ENCODE measurements around the gene IFT25. TPM values are rescaled to one million over a fixed set of nuclear protein-coding genes. Genes with fewer than 3 reads are reported as not detected.

IFT25 gene
- total and polyA plus RNA-seq, 2 of the 13 experiments (the other 11 are each of a cell fraction or from before 2014, with no cell fraction given) = 19.7 to 48.0 TPM

DNA sequence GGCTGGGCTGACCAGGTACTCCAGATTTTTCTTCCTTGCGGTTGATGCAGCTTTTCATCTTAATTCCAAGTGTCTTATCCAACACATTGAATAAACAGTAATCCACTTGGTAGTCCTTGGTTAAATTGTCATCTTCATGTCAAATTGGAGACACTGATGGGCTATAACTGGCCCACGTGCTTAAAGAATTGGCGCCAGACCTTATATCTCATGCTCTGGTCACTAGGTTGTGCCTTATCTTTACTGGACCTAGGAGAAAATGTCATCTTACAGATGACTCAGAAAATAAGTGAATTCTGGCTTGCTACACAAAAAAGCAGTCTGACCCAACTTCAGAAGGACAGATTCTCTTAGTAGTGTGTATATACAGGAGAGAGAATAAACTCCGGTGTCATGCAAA lies 16.9 kb upstream of the IFT25 start (continued):
- TF ChIP-seq, protein P1, sequence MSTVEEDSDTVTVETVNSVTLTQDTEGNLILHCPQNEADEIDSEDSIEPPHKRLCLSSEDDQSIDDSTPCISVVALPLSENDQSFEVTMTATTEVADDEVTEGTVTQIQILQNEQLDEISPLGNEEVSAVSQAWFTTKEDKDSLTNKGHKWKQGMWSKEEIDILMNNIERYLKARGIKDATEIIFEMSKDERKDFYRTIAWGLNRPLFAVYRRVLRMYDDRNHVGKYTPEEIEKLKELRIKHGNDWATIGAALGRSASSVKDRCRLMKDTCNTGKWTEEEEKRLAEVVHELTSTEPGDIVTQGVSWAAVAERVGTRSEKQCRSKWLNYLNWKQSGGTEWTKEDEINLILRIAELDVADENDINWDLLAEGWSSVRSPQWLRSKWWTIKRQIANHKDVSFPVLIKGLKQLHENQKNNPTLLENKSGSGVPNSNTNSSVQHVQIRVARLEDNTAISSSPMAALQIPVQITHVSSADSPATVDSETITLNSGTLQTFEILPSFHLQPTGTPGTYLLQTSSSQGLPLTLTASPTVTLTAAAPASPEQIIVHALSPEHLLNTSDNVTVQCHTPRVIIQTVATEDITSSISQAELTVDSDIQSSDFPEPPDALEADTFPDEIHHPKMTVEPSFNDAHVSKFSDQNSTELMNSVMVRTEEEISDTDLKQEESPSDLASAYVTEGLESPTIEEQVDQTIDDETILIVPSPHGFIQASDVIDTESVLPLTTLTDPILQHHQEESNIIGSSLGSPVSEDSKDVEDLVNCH (CRISPR knock-in tag; IDR thresholded peaks at IDR 0.05) = no peak
- TF ChIP-seq, protein P2, sequence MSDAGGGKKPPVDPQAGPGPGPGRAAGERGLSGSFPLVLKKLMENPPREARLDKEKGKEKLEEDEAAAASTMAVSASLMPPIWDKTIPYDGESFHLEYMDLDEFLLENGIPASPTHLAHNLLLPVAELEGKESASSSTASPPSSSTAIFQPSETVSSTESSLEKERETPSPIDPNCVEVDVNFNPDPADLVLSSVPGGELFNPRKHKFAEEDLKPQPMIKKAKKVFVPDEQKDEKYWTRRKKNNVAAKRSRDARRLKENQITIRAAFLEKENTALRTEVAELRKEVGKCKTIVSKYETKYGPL (CRISPR knock-in tag; IDR thresholded peaks at IDR 0.05) = no peak
- TF ChIP-seq BRCA1 (CRISPR knock-in tag; IDR thresholded peaks at IDR 0.05) = no peak
- no peak for TF ChIP-seq MLLT10 (CRISPR knock-in tag; IDR thresholded peaks at IDR 0.05)
- TF ChIP-seq, protein P3, sequence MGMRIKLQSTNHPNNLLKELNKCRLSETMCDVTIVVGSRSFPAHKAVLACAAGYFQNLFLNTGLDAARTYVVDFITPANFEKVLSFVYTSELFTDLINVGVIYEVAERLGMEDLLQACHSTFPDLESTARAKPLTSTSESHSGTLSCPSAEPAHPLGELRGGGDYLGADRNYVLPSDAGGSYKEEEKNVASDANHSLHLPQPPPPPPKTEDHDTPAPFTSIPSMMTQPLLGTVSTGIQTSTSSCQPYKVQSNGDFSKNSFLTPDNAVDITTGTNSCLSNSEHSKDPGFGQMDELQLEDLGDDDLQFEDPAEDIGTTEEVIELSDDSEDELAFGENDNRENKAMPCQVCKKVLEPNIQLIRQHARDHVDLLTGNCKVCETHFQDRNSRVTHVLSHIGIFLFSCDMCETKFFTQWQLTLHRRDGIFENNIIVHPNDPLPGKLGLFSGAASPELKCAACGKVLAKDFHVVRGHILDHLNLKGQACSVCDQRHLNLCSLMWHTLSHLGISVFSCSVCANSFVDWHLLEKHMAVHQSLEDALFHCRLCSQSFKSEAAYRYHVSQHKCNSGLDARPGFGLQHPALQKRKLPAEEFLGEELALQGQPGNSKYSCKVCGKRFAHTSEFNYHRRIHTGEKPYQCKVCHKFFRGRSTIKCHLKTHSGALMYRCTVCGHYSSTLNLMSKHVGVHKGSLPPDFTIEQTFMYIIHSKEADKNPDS (CRISPR knock-in tag; IDR thresholded peaks at IDR 0.05) = no peak

DNA sequence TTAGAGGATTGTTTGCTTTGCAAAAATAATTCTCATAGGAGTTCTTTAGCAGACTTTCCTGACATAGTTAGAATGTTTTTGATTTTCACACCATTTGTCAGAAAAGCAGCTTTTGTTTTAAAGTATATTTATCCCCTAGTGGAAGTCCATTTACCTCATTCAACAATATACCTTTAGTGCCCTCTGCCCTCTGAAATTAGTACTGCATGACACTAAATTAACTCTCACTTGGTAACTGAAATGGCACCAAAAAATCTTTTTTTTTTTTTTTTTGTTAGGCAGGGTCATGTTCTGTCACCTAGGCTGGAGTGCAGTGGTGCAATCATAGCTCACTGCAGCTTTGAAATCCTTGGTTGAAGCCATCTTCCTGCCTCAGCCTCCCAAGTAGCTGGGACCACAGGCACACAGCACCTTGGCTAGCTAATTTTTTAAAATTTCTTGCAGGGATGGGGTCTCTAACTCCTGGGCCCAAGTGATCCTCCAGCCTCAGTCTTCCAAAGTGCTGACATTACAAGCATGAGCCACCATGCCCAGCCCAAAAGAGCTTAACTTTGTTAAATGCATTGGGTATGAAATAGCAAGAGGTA lies 14.3 kb upstream of the IFT25 start:
- Histone ChIP-seq H2AFZ (ENCODE audit: low read length) (no peak overlapping the region), H3K4me3 (replicated peaks in 1 of 3; ENCODE audit: insufficient read depth in 1 of 3, low read depth in 2 of 3, low read length in 3 of 3) (no peak overlapping the region), H4K20me1 (ENCODE audit: insufficient read depth, low read length) (no peaks in the 10 kb centered on the region), H3K79me2 (ENCODE audit: insufficient read depth, low read length) (peaks cover 4% of the 10 kb centered on the region), H3K4me2 (ENCODE audit: low read depth, low read length) (no peak overlapping the region), H3K9me3 (ENCODE audit: low read length) (no peaks in the 10 kb centered on the region), H3K4me1 (ENCODE audit: insufficient read depth, low read length) (peaks cover 19% of the 10 kb centered on the region), H3K9ac (ENCODE audit: insufficient read depth, low read depth, low read length) (no peak overlapping the region), H3K27me3 (ENCODE audit: control insufficient read depth in 1 of 2, insufficient read depth in 2 of 2, low read length in 2 of 2) (no peaks in the 10 kb centered on the region), H3K36me3 (replicated peaks in 1 of 2; ENCODE audit: control insufficient read depth in 1 of 2, insufficient read depth in 2 of 2, low read length in 2 of 2) (peaks cover 19 to 75% of the 10 kb centered on the region in 2 experiments), H3K27ac (ENCODE audit: extremely low read length, insufficient read depth, low read length) (no peak overlapping the region)
- in situ Hi-C loops (cut with HindIII; ENCODE audit: extremely low pct_ligation_motif_present, low pct_unique_long_range_greater_than_20kb) (no loop called here), intact Hi-C loops (cut with micrococcal nuclease; ENCODE audit: unreplicated experiment) (no loop called here)
- FAIRE-seq (peak; percentile 70), DNase-seq (ENCODE audit: low spot score) (peak; percentile 35), ATAC-seq (peak; percentile 38; the same call in 1 of the 3 replicates)
- ChIA-PET POLR2A (interaction anchor here (1.2 to 1.4 kb wide), 2 partner anchors 11 to 14 kb away, joined by 4 to 5 read pairs; partner anchors contain the start of gene IFT25), CTCF (ENCODE audit: low intra/inter-chr PET ratio, low total read pairs) (interaction anchor here (1.1 to 3.3 kb wide), 4 partner anchors 11 to 99 kb away, joined by 3 to 29 read pairs (median 16); no protein-coding TSS in a partner anchor)
- no TSS peak for BruUV-seq (replicated peaks)
- no peak for TF ChIP-seq FOXK2 (IDR thresholded peaks at IDR 0.05)
- TF ChIP-seq SATB2 (CRISPR knock-in tag; IDR thresholded peaks at IDR 0.05) = no peak
- TF ChIP-seq ZNF605 (CRISPR knock-in tag; IDR thresholded peaks at IDR 0.05) = no peak
- TF ChIP-seq GZF1 (CRISPR knock-in tag; IDR thresholded peaks at IDR 0.05) = no peak
- TF ChIP-seq MBNL3 (CRISPR knock-in tag; conservative IDR thresholded peaks at IDR 0.05) = no peak
- TF ChIP-seq ZNF451 (CRISPR knock-in tag; IDR thresholded peaks at IDR 0.05) = no peak
- TF ChIP-seq PRPF4 (IDR thresholded peaks at IDR 0.05; ENCODE audit: low read depth, low read length, poor library complexity, severe bottlenecking) = no peak
- TF ChIP-seq ZKSCAN1 (IDR thresholded peaks at IDR 0.05; ENCODE audit: low read length) = no peak
- TF ChIP-seq, protein P4, sequence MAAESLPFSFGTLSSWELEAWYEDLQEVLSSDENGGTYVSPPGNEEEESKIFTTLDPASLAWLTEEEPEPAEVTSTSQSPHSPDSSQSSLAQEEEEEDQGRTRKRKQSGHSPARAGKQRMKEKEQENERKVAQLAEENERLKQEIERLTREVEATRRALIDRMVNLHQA (CRISPR knock-in tag; IDR thresholded peaks at IDR 0.05) = no peak
- no peak for TF ChIP-seq SUZ12 (IDR thresholded peaks at IDR 0.05; ENCODE audit: low read depth, low read length)
- TF ChIP-seq, protein P5, sequence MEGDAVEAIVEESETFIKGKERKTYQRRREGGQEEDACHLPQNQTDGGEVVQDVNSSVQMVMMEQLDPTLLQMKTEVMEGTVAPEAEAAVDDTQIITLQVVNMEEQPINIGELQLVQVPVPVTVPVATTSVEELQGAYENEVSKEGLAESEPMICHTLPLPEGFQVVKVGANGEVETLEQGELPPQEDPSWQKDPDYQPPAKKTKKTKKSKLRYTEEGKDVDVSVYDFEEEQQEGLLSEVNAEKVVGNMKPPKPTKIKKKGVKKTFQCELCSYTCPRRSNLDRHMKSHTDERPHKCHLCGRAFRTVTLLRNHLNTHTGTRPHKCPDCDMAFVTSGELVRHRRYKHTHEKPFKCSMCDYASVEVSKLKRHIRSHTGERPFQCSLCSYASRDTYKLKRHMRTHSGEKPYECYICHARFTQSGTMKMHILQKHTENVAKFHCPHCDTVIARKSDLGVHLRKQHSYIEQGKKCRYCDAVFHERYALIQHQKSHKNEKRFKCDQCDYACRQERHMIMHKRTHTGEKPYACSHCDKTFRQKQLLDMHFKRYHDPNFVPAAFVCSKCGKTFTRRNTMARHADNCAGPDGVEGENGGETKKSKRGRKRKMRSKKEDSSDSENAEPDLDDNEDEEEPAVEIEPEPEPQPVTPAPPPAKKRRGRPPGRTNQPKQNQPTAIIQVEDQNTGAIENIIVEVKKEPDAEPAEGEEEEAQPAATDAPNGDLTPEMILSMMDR (CRISPR knock-in tag; IDR thresholded peaks at IDR 0.05) = peak; percentile 47
- no peak for TF ChIP-seq HDAC1 (CRISPR knock-in tag; IDR thresholded peaks at IDR 0.05)
- 0 out of 2 replicates have a peak, but pooled peaks have one; percentile 41 for TF ChIP-seq RAD21 (CRISPR knock-in tag; IDR thresholded peaks at IDR 0.05)

Measured in HepG2 (cell line).